ENCODE measurements around the gene PRKAA1. TPM values are rescaled to one million over a fixed set of nuclear protein-coding genes. Genes with fewer than 3 reads are reported as not detected.

Gene PRKAA1
- total RNA-seq, 1 donor from 2014 or later = 95.4 TPM

- Mint-ChIP-seq H3K36me3 (ENCODE audit: low read depth, unreplicated experiment) (no peaks in the 10 kb centered on the region), H3K9me3 (ENCODE audit: unreplicated experiment) (no peaks in the 10 kb centered on the region), H3K4me1 (ENCODE audit: unreplicated experiment) (peaks cover 13% of the 10 kb centered on the region), H3K27ac (ENCODE audit: unreplicated experiment) (peak within 1 kb of the TSS; percentile 96), H3K4me3 (ENCODE audit: unreplicated experiment) (peak within 1 kb of the TSS; percentile 76), H3K27me3 (ENCODE audit: unreplicated experiment) (peaks cover under 1% of the 10 kb centered on the region)
- DNase-seq (ENCODE audit: low spot score) = no peak
- TF ChIP-seq CTCF (IDR thresholded peaks at IDR 0.05; ENCODE audit: unreplicated experiment) = no peak
Observed at GRCh38 chr5:40841068-40841805, 43.1 kb upstream of the PRKAA1 start, which contains the start of gene CARD6. CARD6 (plus strand) TSS chr5:40841367; CDS start chr5:40841383, 16 bp downstream.

GRCh38 chr5:40838086-40838485 is 39.9 kb upstream of the PRKAA1 start:
- Mint-ChIP-seq H3K36me3 (ENCODE audit: low read depth, unreplicated experiment) (peaks cover 14% of the 10 kb centered on the region), H3K4me1 (ENCODE audit: unreplicated experiment) (peaks cover 37% of the 10 kb centered on the region), H3K4me3 (ENCODE audit: unreplicated experiment) (no peak overlapping the region), H3K27ac (ENCODE audit: unreplicated experiment) (no peak overlapping the region), H3K9me3 (ENCODE audit: unreplicated experiment) (no peaks in the 10 kb centered on the region), H3K27me3 (ENCODE audit: unreplicated experiment) (peaks cover 16% of the 10 kb centered on the region)
- DNase-seq (ENCODE audit: low spot score) = no peak
- TF ChIP-seq CTCF (IDR thresholded peaks at IDR 0.05; ENCODE audit: unreplicated experiment) = no peak

- no peaks in the 10 kb centered on the region for H3K9me3 Mint-ChIP-seq (ENCODE audit: unreplicated experiment)
- H3K36me3 Mint-ChIP-seq (ENCODE audit: low read depth, unreplicated experiment) = peaks cover 39% of the 10 kb centered on the region
- H3K4me3 Mint-ChIP-seq (ENCODE audit: unreplicated experiment) = peak within 1 kb of the TSS; percentile 99
- peaks cover 41% of the 10 kb centered on the region for H3K4me1 Mint-ChIP-seq (ENCODE audit: unreplicated experiment)
- peaks cover 16% of the 10 kb centered on the region for H3K27me3 Mint-ChIP-seq (ENCODE audit: unreplicated experiment)
- TF ChIP-seq CTCF (IDR thresholded peaks at IDR 0.05; ENCODE audit: unreplicated experiment) = no peak
- peak; percentile 85 for DNase-seq (ENCODE audit: low spot score)
- peak within 1 kb of the TSS; percentile 95 for H3K27ac Mint-ChIP-seq (ENCODE audit: unreplicated experiment)
Observed at GRCh38 chr5:40834849-40835787, 36.9 kb upstream of the PRKAA1 start, which contains the start of gene RPL37. RPL37 (minus strand) TSS chr5:40835222; CDS start chr5:40835185, 37 bp downstream.

- H3K27me3 Mint-ChIP-seq (ENCODE audit: unreplicated experiment) = peaks cover 16% of the 10 kb centered on the region
- peaks cover 45% of the 10 kb centered on the region for H3K36me3 Mint-ChIP-seq (ENCODE audit: low read depth, unreplicated experiment)
- H3K9me3 Mint-ChIP-seq (ENCODE audit: unreplicated experiment) = no peaks in the 10 kb centered on the region
- DNase-seq (ENCODE audit: low spot score) = no peak
- H3K4me1 Mint-ChIP-seq (ENCODE audit: unreplicated experiment) = peaks cover 42% of the 10 kb centered on the region
- TF ChIP-seq CTCF (IDR thresholded peaks at IDR 0.05; ENCODE audit: unreplicated experiment) = no peak
- H3K27ac Mint-ChIP-seq (ENCODE audit: unreplicated experiment) = peak overlapping the region; percentile 95
- peak overlapping the region; percentile 99 for H3K4me3 Mint-ChIP-seq (ENCODE audit: unreplicated experiment)
Observed at GRCh38 chr5:40834391-40834848, 36.2 kb upstream of the PRKAA1 start.

All from endothelial cell (in vitro differentiated cells).